ENCODE results near the gene CCM2L.

The CCM2L gene

GRCh38 chr20:32080783-32081182, 70.5 kb downstream of the CCM2L start:
- H3K4me2 ChIP-seq (ENCODE audit: low read depth, low read length, poor library complexity, severe bottlenecking) = no peak overlapping the region
- no peak overlapping the region for H2AFZ ChIP-seq (ENCODE audit: low read depth, low read length, severe bottlenecking)
- no peaks in the 10 kb centered on the region for H3K36me3 ChIP-seq (ENCODE audit: low read length)
- no peaks in the 10 kb centered on the region for H3K79me2 ChIP-seq (ENCODE audit: insufficient read depth, low read length)
- no peak overlapping the region for H3K4me3 ChIP-seq (ENCODE audit: insufficient read depth, low read length, poor library complexity, severe bottlenecking)
- no peaks in the 10 kb centered on the region for H3K27me3 ChIP-seq (ENCODE audit: low read length)
- no peaks in the 10 kb centered on the region for H4K20me1 ChIP-seq (ENCODE audit: low read depth, low read length)
- H3K27ac ChIP-seq (ENCODE audit: low read depth, low read length) = no peak overlapping the region
- H3K9ac ChIP-seq (ENCODE audit: low read length) = no peak overlapping the region
- no peaks in the 10 kb centered on the region for H3K9me3 ChIP-seq (ENCODE audit: insufficient read depth, low read length)
- TF ChIP-seq EZH2phosphoT487 (conservative IDR thresholded peaks at IDR 0.05; ENCODE audit: low read length) = no peak
- no peak for TF ChIP-seq CTCF (IDR thresholded peaks at IDR 0.05; ENCODE audit: insufficient read depth, low read length, poor library complexity, severe bottlenecking)
- peaks cover 13% of the 10 kb centered on the region; the same call in 1 of the 2 replicates for H3F3A ChIP-seq (ENCODE audit: insufficient read depth)
- no peaks in the 10 kb centered on the region for H3K9me2 ChIP-seq (replicated peaks; ENCODE audit: insufficient read depth, low read length)
